H7 (cell line): ENCODE measurements around the gene NEO1. TPM values are rescaled to one million over a fixed set of nuclear protein-coding genes. Genes with fewer than 3 reads are reported as not detected.
A peak's percentile ranks its signal among the peaks of the same experiment; 100 is the strongest.
"Not testable (repeated sequence)": the region's sequence is repeated elsewhere in the genome, so short reads cannot be mapped to it uniquely, and the experiment has no call there.

Experiments used
- DNase-seq: peaks from one replicate; pipeline ENCODE4 v3.0.0; 2012
- H3K27me3 ChIP-seq: 2 replicates; pipeline ENCODE4 v1.6.0; 2011; ENCODE audit warnings: mild to moderate bottlenecking, low read length; ENCODE audit not compliant: control insufficient read depth, insufficient read depth
- H3K36me3 ChIP-seq: replicated peaks from 2 replicates; pipeline ENCODE4 v1.5.1; 2011; ENCODE audit warnings: low read length; ENCODE audit not compliant: control insufficient read depth, insufficient read depth
- H3K4me3 ChIP-seq: 2 replicates; pipeline ENCODE4 v1.5.1; 2011; ENCODE audit warnings: low read depth, mild to moderate bottlenecking, control low read depth, low read length, moderate library complexity; ENCODE audit not compliant: insufficient read depth
- total RNA-seq: library from RNA; depleted of rRNA; stranded (reverse); fragments of >200 nt; shearing (Covaris generic); gene quantifications from 2 replicates; pipeline ENCODE4 v1.2.3, GENCODE V29; 2014

Gene NEO1
- total RNA-seq, 1 experiment from 2014 or later = 28.9 TPM

GRCh38 chr15:73283366-73283962 lies 231.2 kb downstream of the NEO1 start:
- no peak for DNase-seq
- Histone ChIP-seq H3K36me3 (peaks cover 5% of the 10 kb centered on the region), H3K27me3 (no peaks in the 10 kb centered on the region), H3K4me3 (no peak overlapping the region)

GRCh38 chr15:73284090-73284716 lies 231.9 kb downstream of the NEO1 start:
- DNase-seq = no peak
- no peak overlapping the region for H3K4me3 ChIP-seq
- H3K36me3 ChIP-seq = peaks cover 5% of the 10 kb centered on the region
- H3K27me3 ChIP-seq = no peaks in the 10 kb centered on the region

GRCh38 chr15:73286311-73286710 lies 234.0 kb downstream of the NEO1 start:
- no peak for DNase-seq
- Histone ChIP-seq H3K4me3 (no peak overlapping the region), H3K27me3 (no peaks in the 10 kb centered on the region), H3K36me3 (peaks cover 5% of the 10 kb centered on the region)

- Histone ChIP-seq H3K27me3 (no peaks in the 10 kb centered on the region), H3K36me3 (peaks cover 5% of the 10 kb centered on the region), H3K4me3 (no peak overlapping the region)
- DNase-seq = no peak
Measured at GRCh38 chr15:73287019-73287418, 234.8 kb downstream of the NEO1 start.

- H3K36me3 ChIP-seq = peaks cover 1% of the 10 kb centered on the region; the same call in 1 of the 2 replicates
- H3K4me3 ChIP-seq = no peak overlapping the region
- no peaks in the 10 kb centered on the region for H3K27me3 ChIP-seq
- no peak for DNase-seq
Measured at GRCh38 chr15:73291441-73291840, 239.2 kb downstream of the NEO1 start.

- H3K36me3 ChIP-seq = peaks cover 5% of the 10 kb centered on the region
- H3K4me3 ChIP-seq = no peak overlapping the region
- H3K27me3 ChIP-seq = no peaks in the 10 kb centered on the region
- DNase-seq = no peak
Measured at GRCh38 chr15:73293773-73294172, 241.5 kb downstream of the NEO1 start.

- H3K36me3 ChIP-seq = peaks cover 7% of the 10 kb centered on the region
- no peak for DNase-seq
- H3K4me3 ChIP-seq = no peak overlapping the region
- no peaks in the 10 kb centered on the region for H3K27me3 ChIP-seq
Measured at GRCh38 chr15:73295630-73296286, 243.5 kb downstream of the NEO1 start.

GRCh38 chr15:73296609-73297353 lies 244.5 kb downstream of the NEO1 start:
- Histone ChIP-seq H3K27me3 (no peaks in the 10 kb centered on the region), H3K36me3 (peaks cover 7% of the 10 kb centered on the region), H3K4me3 (no peak overlapping the region)
- no peak for DNase-seq

- Histone ChIP-seq H3K27me3 (no peaks in the 10 kb centered on the region), H3K4me3 (no peak overlapping the region), H3K36me3 (peaks cover 9% of the 10 kb centered on the region)
- no peak for DNase-seq
Measured at GRCh38 chr15:73298522-73299245, 246.4 kb downstream of the NEO1 start.

- not testable (repeated sequence) for H3K4me3 ChIP-seq, DNase-seq, H3K27me3 ChIP-seq, H3K36me3 ChIP-seq
Measured at GRCh38 chr15:73300286-73300685, 248.0 kb downstream of the NEO1 start.

GRCh38 chr15:73303636-73304035 lies 251.4 kb downstream of the NEO1 start:
- H3K36me3 ChIP-seq = peaks cover 5% of the 10 kb centered on the region
- H3K27me3 ChIP-seq = no peaks in the 10 kb centered on the region
- no peak overlapping the region for H3K4me3 ChIP-seq
- DNase-seq = no peak

GRCh38 chr15:73305331-73306211 lies 253.3 kb downstream of the NEO1 start:
- Histone ChIP-seq H3K36me3 (peaks cover 2% of the 10 kb centered on the region), H3K4me3 (no peak overlapping the region), H3K27me3 (no peaks in the 10 kb centered on the region)
- peak; percentile 86 for DNase-seq

GRCh38 chr15:73308305-73308704 lies 256.0 kb downstream of the NEO1 start:
- no peaks in the 10 kb centered on the region; the same call in 1 of the 2 replicates for H3K36me3 ChIP-seq
- no peak overlapping the region for H3K4me3 ChIP-seq
- no peaks in the 10 kb centered on the region for H3K27me3 ChIP-seq
- DNase-seq = no peak
